SK-N-SH (cell line): ENCODE measurements around the gene NUMA1. TPM values are rescaled to one million over a fixed set of nuclear protein-coding genes. Genes with fewer than 3 reads are reported as not detected.
A peak's percentile ranks its signal among the peaks of the same experiment; 100 is the strongest.

Source experiments
- CTCF ChIA-PET: fragments of 300-600, 350-600 bp; formaldehyde crosslinking; extraction: SDS; loops from one replicate; lab custom pipeline; 2021; lab: Yijun Ruan, JAX
- POLR2A ChIA-PET: fragments of 350-600 bp; sonication (Branson Sonifier 250); formaldehyde crosslinking; extraction: SDS; loops from one replicate; lab custom pipeline; 2020; ENCODE audit warnings: antibody characterized with exemption, inconsistent platforms; lab: Yijun Ruan, JAX
- DNase-seq: peaks from one replicate; pipeline ENCODE4 v3.0.0; 2012
- H2AFZ ChIP-seq: fragments of 200-600 bp; sonication (generic); 2 replicates; pipeline ENCODE4 v1.8.1; 2016; ENCODE audit warnings: antibody characterized with exemption, mild to moderate bottlenecking, low read depth
- H3F3A ChIP-seq: fragments of 200-600 bp; sonication (generic); replicated peaks from 2 replicates; pipeline ENCODE3; 2016; ENCODE audit warnings: antibody characterized with exemption, mild to moderate bottlenecking; ENCODE audit not compliant: insufficient read depth
- H3K27ac ChIP-seq, 2 experiments: fragments of 200-500 bp in 1 of 2; fragments of 200-600 bp in 1 of 2; sonication (Bioruptor generic) in 1 of 2; sonication (generic), shearing (Covaris generic) in 1 of 2; 2 replicates each; pipeline versions ENCODE4 v1.5.1 to v1.6.1; 2014 to 2016; ENCODE audit warnings: low read depth in 2 of 2, inconsistent platforms in 1 of 2, low read length in 1 of 2, mild to moderate bottlenecking in 1 of 2, mixed read lengths in 1 of 2
- H3K27me3 ChIP-seq: fragments of 200-600 bp; sonication (generic), shearing (Covaris generic); 2 replicates; pipeline ENCODE4 v1.6.1; 2016; ENCODE audit warnings: mixed run types; ENCODE audit not compliant: insufficient read depth
- H3K36me3 ChIP-seq, 2 experiments: fragments of 200-500 bp in 1 of 2; fragments of 200-600 bp in 1 of 2; sonication (Bioruptor generic) in 1 of 2; sonication (generic) in 1 of 2; replicated peaks in 1 of 2; 2 replicates each; pipeline versions ENCODE3 to v1.5.1; 2014 to 2016; ENCODE audit warnings: low read length in 1 of 2, mild to moderate bottlenecking in 1 of 2; ENCODE audit not compliant: insufficient read depth in 2 of 2, control insufficient read depth in 1 of 2
- H3K4me1 ChIP-seq, 2 experiments: fragments of 200-500 bp in 1 of 2; fragments of 200-600 bp in 1 of 2; sonication (Bioruptor generic) in 1 of 2; sonication (generic), shearing (Covaris generic) in 1 of 2; 2 replicates each; pipeline versions ENCODE4 v1.5.1 to v1.6.1; 2014 to 2016; ENCODE audit warnings: low read depth in 1 of 2, low read length in 1 of 2, mixed run types in 1 of 2; ENCODE audit not compliant: insufficient read depth in 2 of 2, control insufficient read depth in 1 of 2
- H3K4me2 ChIP-seq: fragments of 200-600 bp; sonication (generic), shearing (Covaris generic); 2 replicates; pipeline ENCODE4 v1.6.1; 2017; ENCODE audit warnings: mixed run types
- H3K4me3 ChIP-seq, 2 experiments: fragments of 200-500 bp in 1 of 2; fragments of 200-600 bp in 1 of 2; sonication (Bioruptor generic) in 1 of 2; sonication (generic), shearing (Covaris generic) in 1 of 2; 2 replicates each; pipeline versions ENCODE4 v1.5.1 to v1.8.1; 2014 to 2016; ENCODE audit warnings: low read depth in 2 of 2, inconsistent platforms in 1 of 2, low read length in 1 of 2, mild to moderate bottlenecking in 1 of 2, mixed read lengths in 1 of 2, moderate library complexity in 1 of 2
- H3K79me2 ChIP-seq: fragments of 200-600 bp; sonication (generic); 2 replicates; pipeline ENCODE4 v1.8.1; 2017; ENCODE audit warnings: mild to moderate bottlenecking; ENCODE audit not compliant: insufficient read depth
- H3K9ac ChIP-seq: fragments of 200-600 bp; sonication (generic); 2 replicates; pipeline ENCODE4 v1.6.1; 2017; ENCODE audit warnings: mixed run types
- H3K9me2 ChIP-seq: fragments of 200-600 bp; sonication (generic); 2 replicates; pipeline ENCODE4 v1.6.1; 2017; ENCODE audit warnings: mixed run types
- H3K9me3 ChIP-seq: fragments of 200-600 bp; sonication (generic); 2 replicates; pipeline ENCODE4 v1.6.1; 2017; ENCODE audit warnings: mixed run types, mild to moderate bottlenecking, moderate library complexity
- H4K20me1 ChIP-seq: fragments of 200-600 bp; sonication (generic); 2 replicates; pipeline ENCODE4 v1.6.1; 2017; ENCODE audit warnings: mild to moderate bottlenecking, mixed run types; ENCODE audit not compliant: insufficient read depth
- CTCF ChIP-seq: fragments of 200-600 bp; sonication (generic); IDR thresholded peaks from 2 replicates; pipeline ENCODE4 v1.6.1; 2017; ENCODE audit warnings: antibody characterized with exemption, mild to moderate bottlenecking, moderate library complexity
- ELF1 ChIP-seq: IDR thresholded peaks from 2 replicates; pipeline ENCODE4 v1.4.0; 2012
- EP300 ChIP-seq, 2 experiments: IDR thresholded peaks; 2 replicates each; pipeline versions ENCODE4 v1.4.0 to v1.6.1; 2012; ENCODE audit warnings: borderline replicate concordance in 1 of 2, low read depth in 1 of 2, low read length in 1 of 2
- EZH2phosphoT487 ChIP-seq: fragments of 200-600 bp; sonication (generic); IDR thresholded peaks from 2 replicates; pipeline ENCODE4 v1.6.1; 2017; ENCODE audit warnings: low read depth, mixed run types, mild to moderate bottlenecking, antibody characterized with exemption, moderate library complexity, borderline replicate concordance
- FOSL2 ChIP-seq: IDR thresholded peaks from 2 replicates; pipeline ENCODE4 v1.4.0; 2012; ENCODE audit warnings: low read depth, mild to moderate bottlenecking, moderate library complexity, borderline replicate concordance
- FOXJ3 ChIP-seq: sonication (generic); formaldehyde crosslinking; IDR thresholded peaks from 2 replicates; pipeline ENCODE4 v1.5.1; 2020; ENCODE audit warnings: mild to moderate bottlenecking, missing genetic modification reagents
- GATA2 ChIP-seq: sonication (generic); formaldehyde crosslinking; IDR thresholded peaks from 2 replicates; pipeline ENCODE4 v1.5.0; 2020; ENCODE audit warnings: mild to moderate bottlenecking, missing genetic modification reagents
- IRF3 ChIP-seq: fragments of 150-350 bp; IDR thresholded peaks from 2 replicates; pipeline ENCODE4 v1.6.1; 2016; ENCODE audit warnings: mild to moderate bottlenecking, low read depth, low read length
- JUND ChIP-seq: IDR thresholded peaks from 2 replicates; pipeline ENCODE4 v1.4.0; 2012
- MEF2A ChIP-seq: IDR thresholded peaks from 2 replicates; pipeline ENCODE4 v1.4.0; 2012; ENCODE audit warnings: low read depth, borderline replicate concordance
- NFIC ChIP-seq: IDR thresholded peaks from 2 replicates; pipeline ENCODE4 v1.4.0; 2012; ENCODE audit warnings: borderline replicate concordance
- RAD21 ChIP-seq: IDR thresholded peaks from 2 replicates; pipeline ENCODE4 v1.6.1; 2012; ENCODE audit warnings: mild to moderate bottlenecking, low read length
- RFX5 ChIP-seq: IDR thresholded peaks from 2 replicates; pipeline ENCODE4 v1.6.1; 2012; ENCODE audit warnings: mild to moderate bottlenecking, improper control_type of control experiment, low read length
- RXRA ChIP-seq: IDR thresholded peaks from 2 replicates; pipeline ENCODE4 v1.4.0; 2012; ENCODE audit warnings: low read depth, mild to moderate bottlenecking, borderline replicate concordance
- SIN3A ChIP-seq: IDR thresholded peaks from 2 replicates; pipeline ENCODE4 v1.6.1; 2012; ENCODE audit warnings: low read depth, mild to moderate bottlenecking, low read length, moderate library complexity, borderline replicate concordance
- USF2 ChIP-seq: fragments of 150-350 bp; IDR thresholded peaks from 2 replicates; pipeline ENCODE4 v1.6.1; 2017; ENCODE audit warnings: antibody characterized with exemption, low read length, low read depth, borderline replicate concordance
- ZBTB33 ChIP-seq: IDR thresholded peaks from 2 replicates; pipeline ENCODE4 v1.4.0; 2012; ENCODE audit warnings: low read depth, borderline replicate concordance
- WGBS: methylation state at CpG from one replicate; pipeline ENCODE4 v1.1.6; 2017; ENCODE audit warnings: low lambda C conversion rate; 5-methylcytosine and 5-hydroxymethylcytosine counted together
- polyA plus RNA-seq, 3 experiments: library from polyadenylated mRNA; depleted of rRNA; stranded (reverse); fragments of >200 nt; gene quantifications; 2 replicates each; pipeline ENCODE4 v1.2.3, GENCODE V29; 2012

The NUMA1 gene
- polyA plus RNA-seq, 1 of the 3 experiments (the other 2 are of a cell fraction), result 111 TPM

GRCh38 chr11:72084965-72085364 is 4.6 kb upstream of the NUMA1 start (continued):
- TF ChIP-seq RAD21 (no peak), ELF1 (no peak), SIN3A (0 out of 2 replicates have a peak, but pooled peaks have one; percentile 15), MEF2A (no peak), RXRA (no peak), FOXJ3 (CRISPR knock-in tag) (no peak), FOSL2 (no peak), IRF3 (no peak), ZBTB33 (no peak), NFIC (no peak), GATA2 (peak; percentile 62), RFX5 (no peak), EP300 (IDR thresholded peaks at IDR 0.05; ENCODE audit: borderline replicate concordance in 1 of 2, low read depth in 1 of 2, low read length in 1 of 2) (peak in 1 of 2 experiments; percentile 74; a peak in 2 of 4 replicates), CTCF (no peak), EZH2phosphoT487 (no peak), JUND (no peak)
- TF ChIP-seq, all 33 proteins: peak for 8

- no peaks in the 10 kb centered on the region for H3K9me2 ChIP-seq
- 75% methylated on average over 4 of the region's 4 CpGs for WGBS
- peaks cover 11% of the 10 kb centered on the region for H3K79me2 ChIP-seq
- POLR2A ChIA-PET, result interaction anchor here (0.6 to 1.6 kb wide), 3 partner anchors 36 to 160 kb away, joined by 4 to 5 read pairs (median 4); partner anchors contain the start of gene PHOX2A
- peaks cover 3% of the 10 kb centered on the region for H3F3A ChIP-seq
- peaks cover 0 to 33% of the 10 kb centered on the region in 2 experiments; a peak in 3 of 4 replicates for H3K4me1 ChIP-seq
- CTCF ChIA-PET, result interaction anchor here (1.2 to 7.8 kb wide), 7 partner anchors 16 to 349 kb away, joined by 3 to 99 read pairs (median 5); no protein-coding TSS in a partner anchor
- H3K27ac ChIP-seq, result peak overlapping the region in 1 of 2 experiments; percentile 44; a peak in 2 of 4 replicates
- no peak overlapping the region for H3K4me3 ChIP-seq
- H4K20me1 ChIP-seq, result no peaks in the 10 kb centered on the region
- no peak for TF ChIP-seq USF2
- peak in 1 of 2 experiments; percentile 18; a peak in 1 of 4 replicates for TF ChIP-seq EP300 (IDR thresholded peaks at IDR 0.05; ENCODE audit: borderline replicate concordance in 1 of 2, low read depth in 1 of 2, low read length in 1 of 2)
- no peaks in the 10 kb centered on the region for H3K9me3 ChIP-seq
- DNase-seq, result no peak
- H3K36me3 ChIP-seq, result peaks cover 0 to 23% of the 10 kb centered on the region in 2 experiments
- no peaks in the 10 kb centered on the region for H3K27me3 ChIP-seq
- H3K4me2 ChIP-seq, result no peak overlapping the region
- H3K9ac ChIP-seq, result no peak overlapping the region
- H2AFZ ChIP-seq, result no peak overlapping the region
Measured at GRCh38 chr11:72084076-72084475, 3.7 kb upstream of the NUMA1 start.
